ENCODE data around the gene SLC6A18.

Gene SLC6A18

DNA sequence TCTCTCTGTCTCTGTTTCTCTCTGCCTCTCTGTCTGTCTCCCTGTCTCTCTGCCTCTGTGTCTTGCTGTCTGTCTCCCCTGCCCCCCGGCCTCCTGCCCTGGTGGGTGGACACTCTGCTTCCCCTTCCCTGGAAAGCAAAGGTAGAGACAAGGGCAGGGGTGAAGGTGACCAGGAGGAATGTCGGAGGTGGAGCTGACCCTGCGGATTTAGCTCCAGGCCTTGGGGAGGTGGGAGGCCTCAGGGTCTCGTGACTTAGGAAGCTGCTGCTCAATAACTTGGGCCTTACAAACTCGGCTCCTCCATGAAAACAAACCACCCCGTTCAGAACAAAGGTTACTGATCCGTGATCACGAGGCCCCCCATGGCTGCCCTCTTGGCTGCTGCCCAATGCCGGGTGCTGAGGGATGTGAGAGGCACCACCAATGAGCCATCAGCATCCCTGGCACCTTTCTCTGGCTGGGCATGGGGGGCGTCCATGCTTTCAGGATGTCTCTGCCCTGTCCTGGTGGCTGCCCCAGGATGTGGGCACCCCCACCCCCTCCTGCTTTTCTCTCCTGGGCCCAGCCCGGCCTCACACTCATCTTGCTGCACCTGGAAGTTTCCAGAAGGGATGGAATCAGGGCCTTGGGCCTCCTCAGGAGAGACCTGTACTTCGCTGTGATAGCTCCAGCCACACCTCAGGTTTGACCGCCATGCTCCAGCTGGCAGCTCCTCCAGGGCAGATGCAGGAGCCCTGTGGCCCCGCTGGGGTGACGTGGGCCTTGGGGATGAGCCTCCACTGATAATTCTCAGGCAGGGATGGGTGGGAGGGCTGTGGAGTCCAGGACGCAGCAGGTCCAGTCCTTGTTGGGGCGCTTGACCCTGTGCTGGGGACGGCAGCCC is 38.6 kb upstream of the SLC6A18 start:
- no peak for DNase-seq (ENCODE audit: low spot score)

DNA sequence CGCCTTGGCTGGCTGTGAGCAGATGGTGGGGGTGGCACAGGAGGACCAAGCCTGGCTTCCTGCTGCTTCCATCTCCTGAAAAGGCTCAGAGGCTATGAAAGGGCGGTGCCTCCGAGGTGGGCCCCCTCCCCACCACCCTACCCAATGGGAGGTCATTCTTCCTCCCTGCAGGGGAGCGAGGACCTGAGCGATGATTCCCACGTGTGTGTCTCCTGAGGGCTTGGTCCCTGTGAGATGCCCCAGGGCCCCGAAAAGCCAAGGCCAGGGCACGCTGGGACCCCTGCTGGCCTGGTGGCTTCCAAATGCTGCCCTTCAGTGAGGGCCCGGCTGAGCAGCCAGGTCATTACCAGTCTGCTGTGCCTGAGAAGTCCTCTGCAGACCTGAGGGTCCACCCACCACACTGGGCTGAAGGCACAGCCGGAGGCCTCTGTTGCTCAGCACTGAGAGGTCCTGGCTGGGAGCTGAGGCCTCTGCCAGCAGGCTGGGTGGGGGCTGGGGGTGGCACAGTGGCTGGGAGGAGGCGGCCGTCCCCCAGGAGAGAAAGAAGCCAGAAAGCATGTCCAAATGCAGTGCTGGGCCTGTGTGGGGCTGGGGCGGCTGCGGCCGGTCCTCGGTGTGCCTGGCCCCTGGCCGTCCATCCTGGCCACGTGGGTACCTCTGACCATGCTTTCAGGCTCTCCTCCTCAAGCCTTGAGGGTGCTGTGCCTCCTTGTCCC is 37.8 kb upstream of the SLC6A18 start:
- no peak for DNase-seq (ENCODE audit: low spot score)

DNA sequence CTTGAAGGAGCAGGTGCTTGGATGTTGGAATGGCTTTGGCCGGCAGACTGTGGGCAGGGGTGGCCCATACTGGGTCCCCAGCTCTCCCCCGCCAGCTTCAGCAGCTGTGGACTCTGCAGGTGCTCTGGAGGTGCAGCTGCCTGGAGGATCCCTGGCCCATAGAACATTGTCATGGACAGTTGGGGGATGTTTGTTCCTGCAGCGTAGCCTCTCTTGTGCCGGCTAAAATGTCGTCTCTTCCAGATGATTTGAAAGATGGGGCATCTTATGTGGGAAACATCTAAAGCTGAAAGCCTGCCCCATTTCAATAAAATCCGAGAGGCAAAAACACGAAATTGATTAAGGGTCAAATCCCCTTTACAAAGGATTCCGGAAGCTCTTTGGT is 37.2 kb upstream of the SLC6A18 start:
- no peak for DNase-seq (ENCODE audit: low spot score)

DNA sequence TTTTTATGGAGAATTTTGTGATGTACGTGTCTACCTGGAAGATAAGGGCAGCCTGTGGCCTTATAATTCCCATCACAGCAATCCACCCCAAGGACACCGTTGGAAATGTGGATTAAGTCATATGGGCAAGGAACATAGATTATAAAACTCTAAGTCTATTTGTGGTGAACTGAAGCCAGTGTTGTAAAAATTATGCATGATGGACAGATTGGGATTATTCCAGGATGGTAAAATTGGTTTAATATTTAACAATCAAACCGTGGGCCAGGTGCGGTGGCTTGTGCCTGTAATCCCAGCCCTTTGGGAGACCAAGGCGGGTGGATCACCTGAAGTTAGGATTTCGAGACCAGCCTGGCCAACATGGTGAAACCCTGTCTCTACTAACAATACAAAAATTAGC is 36.7 kb upstream of the SLC6A18 start:
- DNase-seq (ENCODE audit: low spot score): no peak

DNA sequence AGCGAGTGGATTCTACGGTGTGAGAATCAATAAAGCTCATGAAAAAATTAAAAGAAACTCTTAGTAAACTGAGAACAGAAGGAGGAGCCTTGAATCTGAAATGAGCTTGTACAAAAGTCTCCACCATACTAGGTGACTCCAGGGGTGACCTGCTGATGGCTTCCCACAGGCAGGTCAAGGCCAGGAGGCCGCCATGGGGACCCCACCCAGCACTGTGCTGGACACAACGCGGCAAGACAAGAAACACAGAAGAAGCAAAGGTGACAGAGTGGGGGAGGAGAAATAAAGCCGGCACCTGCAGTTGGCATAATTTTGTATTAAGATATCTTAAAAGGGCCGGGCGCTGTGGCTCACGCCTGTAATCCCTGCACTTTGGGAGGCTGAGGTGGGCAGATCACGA is 35.9 kb upstream of the SLC6A18 start:
- no peak for DNase-seq (ENCODE audit: low spot score)

DNA sequence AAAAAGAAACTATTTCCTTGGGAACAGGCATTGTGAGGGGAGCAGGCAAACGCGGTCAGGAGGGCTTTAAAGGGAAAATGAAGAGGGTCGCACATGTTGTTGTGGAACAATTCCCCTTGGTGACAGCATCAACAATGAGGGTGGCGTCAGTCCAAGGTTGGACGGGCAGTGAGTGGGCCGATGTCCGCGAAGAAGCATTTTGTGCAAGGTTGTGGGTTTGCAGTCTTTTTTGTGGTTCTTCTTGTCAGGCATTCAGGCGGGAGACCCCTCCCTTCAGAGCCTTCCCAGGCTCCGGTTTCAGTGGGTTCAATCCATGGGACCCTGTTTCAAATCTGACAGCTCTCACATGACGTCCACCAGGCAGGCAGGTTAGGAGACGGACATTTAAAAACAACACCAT is 34.9 kb upstream of the SLC6A18 start:
- no peak for DNase-seq (ENCODE audit: low spot score)

DNA sequence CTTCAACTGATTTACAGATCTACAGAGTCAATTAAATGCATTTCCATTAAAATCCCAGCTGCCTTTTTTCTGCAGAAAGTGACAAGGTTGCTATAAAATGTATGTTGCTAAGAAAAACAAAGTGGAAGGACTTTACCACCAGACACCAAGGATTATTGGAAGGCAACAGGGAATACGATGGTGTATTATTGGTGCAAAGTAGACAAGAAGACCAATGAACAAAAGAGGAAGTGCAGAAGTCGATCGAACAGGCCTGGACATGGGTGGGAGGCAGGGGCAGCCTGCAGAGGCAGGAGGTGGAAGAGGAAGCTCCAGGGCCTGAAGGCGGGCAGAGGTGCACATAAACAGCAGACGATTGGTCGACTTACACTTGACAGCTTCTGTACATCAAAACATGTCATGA is 34.3 kb upstream of the SLC6A18 start:
- no peak for DNase-seq (ENCODE audit: low spot score)

DNA sequence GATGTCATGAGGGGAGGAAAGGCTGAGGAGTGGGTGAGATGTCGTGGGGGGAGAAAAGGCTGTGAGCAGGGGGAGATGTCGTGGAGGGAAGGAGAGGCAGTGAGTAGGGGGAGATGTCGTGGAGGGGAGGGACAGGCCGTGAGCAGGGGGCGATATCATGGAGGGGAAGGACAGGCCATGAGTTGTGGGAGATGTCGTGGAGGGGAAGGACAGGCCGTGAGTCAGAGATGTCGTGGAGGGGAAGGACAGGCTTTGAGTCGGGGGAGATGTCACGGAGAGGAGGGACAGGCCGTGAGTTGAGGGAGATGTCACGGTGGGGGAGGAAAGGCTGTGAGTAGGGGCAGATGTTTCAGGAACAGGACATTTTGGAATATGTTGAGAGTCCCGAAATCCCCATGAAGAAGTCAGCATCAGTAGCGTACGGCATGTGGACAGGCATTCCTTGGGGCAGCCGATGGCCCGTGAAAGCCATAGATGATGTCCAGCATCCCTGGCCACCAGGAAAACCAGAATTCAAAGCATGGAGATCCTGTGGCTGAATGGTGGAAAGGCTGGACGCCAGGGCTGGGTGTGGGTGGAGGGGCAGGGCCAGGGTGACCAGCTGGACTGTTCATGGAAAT is 32.1 kb upstream of the SLC6A18 start:
- DNase-seq (ENCODE audit: low spot score): no peak

DNA sequence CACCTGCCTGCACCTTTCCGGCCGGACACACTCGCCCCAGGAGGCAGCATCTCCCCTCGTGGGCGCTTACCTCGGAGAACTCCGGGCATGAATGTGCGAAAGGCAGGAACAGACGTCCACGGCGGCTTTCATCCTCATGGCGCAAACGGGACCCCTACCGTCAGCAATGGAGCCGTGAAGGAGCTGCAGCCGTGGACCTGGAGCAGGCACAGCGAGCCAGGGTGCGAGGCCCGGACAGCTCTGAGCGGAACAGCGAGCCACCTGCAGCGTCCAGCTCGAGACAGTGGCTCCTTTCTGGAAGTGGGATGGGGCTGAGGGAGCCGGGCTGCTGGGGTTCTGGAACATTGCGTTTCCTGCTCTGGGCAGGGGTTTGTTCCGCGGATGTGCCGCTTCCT is 31.6 kb upstream of the SLC6A18 start:
- DNase-seq (ENCODE audit: low spot score): no peak

DNA sequence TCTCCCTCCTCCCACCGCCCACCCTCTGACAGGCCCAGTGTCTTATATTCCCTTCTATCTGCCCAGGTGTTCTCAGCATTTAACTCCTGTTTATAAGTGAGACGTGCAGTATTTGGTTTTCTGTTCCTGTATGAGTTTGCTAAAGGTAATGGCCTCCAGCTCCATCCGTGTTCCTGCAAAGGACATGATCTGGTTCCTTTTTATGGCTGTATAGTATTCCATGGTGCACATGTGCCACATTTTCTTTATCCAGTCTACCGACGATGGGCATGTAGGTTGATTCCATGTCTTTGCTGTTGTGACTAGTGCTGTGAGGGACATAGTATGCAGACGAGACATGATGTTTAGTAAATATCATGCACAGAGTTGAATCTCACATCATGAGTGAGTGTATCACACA is 30.8 kb upstream of the SLC6A18 start:
- no peak for DNase-seq (ENCODE audit: low spot score)

DNA sequence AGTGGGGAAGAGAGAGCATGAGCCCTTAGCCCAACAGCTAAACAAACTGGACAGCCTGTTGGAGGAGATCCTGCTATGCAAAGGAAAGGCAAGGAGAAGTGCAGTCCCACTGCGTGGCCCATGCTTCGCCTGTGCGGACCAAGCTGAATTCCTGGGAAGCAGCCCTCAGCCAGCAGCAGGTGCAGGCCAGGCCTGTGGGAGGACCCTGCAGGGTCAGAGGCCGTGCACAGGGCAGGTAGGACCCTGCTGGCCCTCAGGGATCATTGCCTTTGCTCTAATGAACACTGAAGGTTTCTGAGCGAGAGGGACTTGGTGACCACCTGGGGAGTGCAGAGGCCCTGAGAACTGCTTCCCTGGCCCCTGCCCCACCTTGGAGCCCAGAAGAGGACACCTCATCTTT is 29.7 kb upstream of the SLC6A18 start:
- DNase-seq (ENCODE audit: low spot score): no peak

DNA sequence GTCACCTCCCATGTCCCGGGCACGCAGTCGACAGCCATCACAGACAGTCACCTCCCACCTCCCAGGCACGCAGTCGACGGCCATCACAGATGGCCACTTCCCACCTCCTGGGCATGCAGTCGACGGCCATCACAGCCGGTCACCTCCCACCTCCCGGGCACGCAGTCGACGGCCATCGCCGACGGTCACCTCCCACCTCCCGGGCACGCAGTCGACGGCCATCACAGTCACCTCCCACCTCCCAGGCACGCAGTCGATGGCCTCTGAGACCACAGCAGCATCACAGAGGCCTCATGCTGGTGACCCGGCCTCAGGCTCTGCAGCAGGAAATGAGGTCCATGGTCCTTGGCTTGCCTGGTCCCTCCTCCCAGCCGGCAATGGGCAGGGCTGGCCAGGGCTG is 29.3 kb upstream of the SLC6A18 start:
- DNase-seq (ENCODE audit: low spot score): no peak

DNA sequence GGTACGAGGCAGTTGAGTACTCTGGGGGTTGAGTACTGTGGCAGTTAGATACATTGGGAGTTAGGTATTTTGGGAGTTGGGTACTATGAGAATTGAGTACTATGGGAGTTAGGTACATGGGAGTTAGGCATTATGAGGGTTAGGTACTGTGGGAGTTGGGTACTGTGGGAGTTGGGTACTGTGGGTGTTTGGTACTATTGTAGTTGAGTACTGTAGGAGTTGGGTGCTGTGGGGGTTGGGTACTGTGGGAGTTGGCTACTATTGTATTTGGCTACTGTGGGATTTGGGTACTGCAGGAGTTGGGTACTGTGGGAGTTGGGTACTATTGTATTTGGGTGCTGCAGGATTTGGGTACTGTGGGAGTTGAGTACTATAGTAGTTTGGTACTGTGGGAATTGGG is 28.6 kb upstream of the SLC6A18 start:
- no peak for DNase-seq (ENCODE audit: low spot score)

DNA sequence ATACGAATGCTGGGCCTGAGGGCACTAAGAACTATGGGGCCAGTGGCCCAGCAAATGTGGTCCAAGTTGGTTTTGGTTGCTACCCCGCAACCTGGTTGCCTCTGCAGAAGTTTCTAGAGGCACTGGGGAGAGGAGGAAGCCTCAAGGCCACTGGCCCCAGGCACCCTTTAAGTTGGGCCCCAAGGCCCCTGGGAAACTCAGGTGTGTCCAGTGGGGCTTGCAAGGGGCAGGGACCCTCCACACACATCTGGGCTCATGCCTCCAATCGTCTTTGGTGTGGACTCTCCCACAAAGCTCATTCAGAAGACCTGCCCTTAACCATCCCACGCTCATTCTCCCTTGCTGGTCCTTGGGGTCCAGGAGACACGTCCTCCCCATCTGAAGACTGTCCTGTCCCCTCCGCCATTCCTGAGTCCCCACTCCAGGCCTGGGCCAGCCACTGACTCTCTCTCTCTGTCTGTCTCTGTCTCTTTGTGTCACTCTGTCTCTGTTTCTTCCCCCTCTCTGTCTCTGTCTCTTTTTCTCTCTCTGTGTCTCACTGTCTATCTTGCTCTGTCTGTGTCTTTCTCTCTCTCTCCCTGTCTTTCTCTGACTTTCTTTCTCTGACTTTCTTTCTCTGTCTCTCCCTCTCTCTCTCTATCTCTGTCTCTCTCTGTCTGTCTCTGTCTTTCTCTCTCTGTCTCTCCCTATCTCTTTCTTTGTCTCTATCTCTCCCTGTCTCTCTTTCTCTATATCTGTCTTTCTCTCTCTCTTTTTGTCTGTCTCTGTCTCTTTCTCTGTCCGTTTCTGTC is 27.1 kb upstream of the SLC6A18 start:
- no peak for DNase-seq (ENCODE audit: low spot score)

DNA sequence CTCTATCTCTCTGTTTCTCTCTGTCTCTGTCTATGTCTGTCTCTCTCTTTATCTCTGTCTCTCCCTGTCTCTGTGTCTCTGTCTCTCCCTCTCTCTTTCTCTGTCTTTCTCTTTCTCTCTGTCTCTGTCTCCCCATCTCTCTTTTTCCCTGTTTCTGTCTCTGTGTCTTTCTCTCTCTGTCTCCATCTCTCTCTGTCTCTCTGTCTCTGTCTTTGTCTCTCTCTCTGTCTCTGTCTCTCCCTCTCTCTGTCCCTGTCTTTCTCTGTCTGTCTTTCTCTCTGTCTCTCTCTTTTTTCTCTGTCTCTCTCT is 25.9 kb upstream of the SLC6A18 start:
- DNase-seq (ENCODE audit: low spot score): no peak

DNA sequence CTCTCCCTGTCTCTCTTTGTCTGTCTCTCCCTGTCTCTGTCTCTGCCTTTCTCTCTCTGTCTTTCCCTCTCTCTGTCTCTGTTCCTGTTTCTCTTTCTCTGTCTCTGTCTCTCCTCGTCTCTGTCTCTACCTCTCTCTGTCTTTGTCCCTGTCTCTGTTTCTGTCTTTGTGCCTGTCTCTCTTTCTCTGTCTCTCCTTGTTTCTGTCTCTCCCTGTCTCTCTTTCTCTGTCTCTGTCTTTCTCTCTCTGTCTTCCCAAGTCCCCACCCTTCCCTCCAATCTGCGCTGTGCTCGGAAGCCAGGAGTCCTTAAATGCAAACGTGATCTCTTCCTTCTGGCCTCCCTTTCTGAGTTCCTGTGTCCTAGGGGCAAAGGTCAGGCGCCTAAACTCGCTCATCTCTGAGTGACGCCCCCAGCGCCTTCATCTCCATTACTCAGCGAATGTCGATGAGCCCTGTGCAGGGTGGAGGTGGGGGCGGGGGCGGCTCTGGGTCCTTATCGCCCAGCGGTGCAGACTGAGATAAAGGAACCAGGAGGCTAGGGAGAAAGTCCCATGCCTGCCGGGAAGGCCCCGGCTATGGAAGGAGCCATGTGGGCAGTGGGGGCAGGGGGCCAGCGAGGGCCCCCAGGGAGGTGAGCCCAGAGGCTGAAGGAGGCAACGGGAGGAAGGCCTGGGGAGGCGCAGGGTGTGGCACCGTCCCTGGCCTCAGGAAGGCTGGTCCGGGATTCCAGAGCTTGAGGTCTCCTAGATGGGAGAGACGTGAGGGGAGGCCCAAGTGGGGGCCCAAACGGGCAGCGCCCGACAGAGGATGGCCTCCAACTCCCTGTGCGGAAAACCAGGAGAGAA is 25.3 kb upstream of the SLC6A18 start:
- DNase-seq (ENCODE audit: low spot score): no peak

DNA sequence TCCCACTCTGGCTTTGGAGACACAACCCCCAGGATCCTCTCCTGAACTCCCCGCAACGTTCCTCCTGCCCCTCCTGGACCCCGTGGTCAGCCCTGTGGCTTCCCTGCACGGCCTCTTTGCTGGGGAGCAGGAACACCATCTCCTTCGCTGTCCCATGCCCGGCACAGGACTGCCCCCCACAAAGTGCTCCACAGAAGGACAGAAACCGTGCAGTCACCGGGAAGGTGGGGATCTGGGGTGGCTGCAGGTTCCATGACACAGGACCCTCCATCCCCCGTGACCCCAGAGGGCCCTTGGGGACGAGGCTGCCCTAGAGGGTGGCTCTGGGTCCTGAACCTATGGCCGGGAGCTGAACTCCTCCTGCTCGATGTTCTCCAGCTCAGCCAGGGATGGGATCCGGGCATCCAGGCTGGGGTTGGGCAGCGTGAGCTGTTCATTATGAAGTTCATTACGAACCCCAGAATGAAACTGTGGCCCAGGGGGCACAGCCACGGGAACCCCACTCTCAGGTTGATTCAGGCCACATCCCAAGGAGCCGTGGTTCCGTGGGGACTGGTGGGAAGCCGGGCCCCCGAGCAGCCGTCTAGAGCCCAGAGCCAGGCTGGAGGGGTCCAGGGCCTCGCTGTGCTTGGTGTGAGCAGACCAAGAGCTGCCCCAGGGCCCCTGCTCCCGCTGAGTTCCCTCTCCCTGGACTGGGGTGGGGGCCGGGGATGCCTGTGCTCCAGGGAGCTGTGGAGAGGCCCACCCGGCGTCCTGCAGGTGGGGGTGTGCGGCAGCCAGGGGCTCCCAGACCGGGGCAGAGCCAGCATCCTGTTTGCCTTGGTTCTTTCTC is 24.5 kb upstream of the SLC6A18 start:
- DNase-seq (ENCODE audit: low spot score): no peak

DNA sequence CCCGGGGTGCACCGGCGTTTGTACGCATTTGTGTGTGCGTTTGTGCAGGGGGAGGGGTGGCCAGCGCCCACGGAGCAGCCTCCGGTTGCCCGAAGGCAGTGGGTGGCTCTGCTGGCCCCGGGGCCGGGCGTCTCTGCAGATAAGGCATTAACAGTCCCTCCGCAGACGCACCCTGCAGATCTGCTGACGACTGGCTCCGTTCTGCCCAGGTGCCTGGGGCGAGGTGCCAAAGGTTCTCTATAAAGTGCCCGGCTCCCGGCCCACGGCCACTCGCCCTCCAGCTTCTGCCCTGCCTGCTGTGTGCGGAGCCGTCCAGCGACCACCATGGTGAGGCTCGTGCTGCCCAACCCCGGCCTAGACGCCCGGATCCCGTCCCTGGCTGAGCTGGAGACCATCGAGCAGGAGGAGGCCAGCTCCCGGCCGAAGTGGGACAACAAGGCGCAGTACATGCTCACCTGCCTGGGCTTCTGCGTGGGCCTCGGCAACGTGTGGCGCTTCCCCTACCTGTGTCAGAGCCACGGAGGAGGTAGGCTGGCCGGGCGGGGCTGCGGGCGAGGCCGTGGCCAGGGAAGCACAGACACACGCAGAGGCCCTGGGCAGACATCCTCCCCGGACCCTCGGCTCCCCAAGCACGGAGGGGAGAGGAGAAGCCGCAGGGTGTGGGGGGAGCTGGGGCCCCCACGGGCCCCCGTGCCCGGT is 23.7 kb upstream of the SLC6A18 start, which contains the start of gene SLC6A19:
SLC6A19 (plus strand) TSS at position 269 of the 699 bp plus-strand sequence; CDS start at position 325, 56 bp downstream.
- DNase-seq (ENCODE audit: low spot score): no peak

DNA sequence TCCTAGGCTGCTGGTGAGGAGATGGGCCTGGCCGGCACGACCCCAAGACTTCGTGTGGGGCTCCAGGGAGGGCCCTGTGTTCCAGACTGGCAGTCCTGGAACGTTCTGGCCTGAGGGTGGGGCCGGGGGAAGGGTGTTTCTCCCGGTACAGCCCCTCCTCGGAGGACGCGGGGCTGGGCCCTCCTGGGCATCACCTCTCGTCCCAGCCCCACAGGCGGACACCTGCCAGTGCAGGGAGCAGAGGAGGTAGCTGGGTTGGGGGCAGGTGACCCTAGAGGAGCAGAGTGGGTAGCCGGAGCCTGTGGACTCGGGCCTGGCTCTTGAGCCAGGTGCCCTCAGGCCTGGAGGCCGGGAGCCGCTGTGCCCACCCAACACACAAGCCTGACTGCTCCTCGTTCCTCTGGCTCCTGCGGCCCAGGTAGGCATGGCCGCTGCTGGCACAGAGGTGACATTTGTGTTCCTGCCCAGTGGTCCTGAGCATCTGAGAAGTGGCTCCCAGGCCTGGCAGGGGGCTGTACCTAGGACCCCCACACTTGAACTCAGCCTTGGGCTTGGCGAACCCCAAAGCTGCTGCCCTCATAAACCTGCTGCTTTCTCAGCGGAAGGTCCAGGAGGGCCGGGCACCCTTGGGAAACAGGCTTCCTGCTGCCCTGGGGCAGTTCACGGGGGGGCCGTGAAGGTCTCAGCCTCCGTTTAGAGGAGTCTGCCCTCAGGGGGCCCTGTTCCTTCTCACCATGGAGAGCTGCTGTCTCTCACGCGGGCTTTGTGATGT is 23.0 kb upstream of the SLC6A18 start:
- DNase-seq (ENCODE audit: low spot score): no peak

Data from globus pallidus (tissue), 1 donor.